ENCODE measurements around the gene EDN3.

The EDN3 gene, protein sequence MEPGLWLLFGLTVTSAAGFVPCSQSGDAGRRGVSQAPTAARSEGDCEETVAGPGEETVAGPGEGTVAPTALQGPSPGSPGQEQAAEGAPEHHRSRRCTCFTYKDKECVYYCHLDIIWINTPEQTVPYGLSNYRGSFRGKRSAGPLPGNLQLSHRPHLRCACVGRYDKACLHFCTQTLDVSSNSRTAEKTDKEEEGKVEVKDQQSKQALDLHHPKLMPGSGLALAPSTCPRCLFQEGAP

GRCh38 chr20:59300333-59301081, at the start of gene EDN3:
Gene EDN3, plus strand, starts transcription at chr20:59300611. Its CDS starts 202 bp downstream, at chr20:59300813.
- DNase-seq (ENCODE audit: low read depth) = no peak
- H3K4me3 ChIP-seq (replicated peaks; ENCODE audit: low read depth, low read length) = no peak within 1 kb of the TSS
- no peak for TF ChIP-seq CTCF (IDR thresholded peaks at IDR 0.05; ENCODE audit: low read length, missing control alignments)

DNA sequence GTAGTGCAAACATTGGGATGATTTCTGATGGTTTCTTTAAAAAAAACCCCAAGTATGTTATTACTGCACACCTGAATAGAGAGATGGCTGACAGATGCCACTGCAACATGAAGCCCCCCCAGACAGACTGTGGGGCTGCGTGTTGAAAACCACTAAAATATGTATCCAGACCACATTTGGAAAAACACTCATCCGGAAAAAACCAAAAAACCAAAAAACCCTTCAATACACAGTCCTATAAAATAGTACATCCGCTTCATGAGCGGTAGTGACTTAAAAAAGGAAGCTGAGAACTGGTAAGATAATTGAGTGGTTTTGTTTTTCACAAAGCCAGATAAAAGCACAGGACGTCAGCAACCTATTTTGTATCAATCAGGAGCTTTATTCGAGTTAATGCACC, 47.1 kb upstream of the EDN3 start:
- no peak for DNase-seq (ENCODE audit: low read depth)
- no peak overlapping the region for H3K4me3 ChIP-seq (replicated peaks; ENCODE audit: low read depth, low read length)
- no peak for TF ChIP-seq CTCF (IDR thresholded peaks at IDR 0.05; ENCODE audit: low read length, missing control alignments)

GRCh38 chr20:59253779-59254319, 46.6 kb upstream of the EDN3 start:
- no peak for TF ChIP-seq CTCF (IDR thresholded peaks at IDR 0.05; ENCODE audit: low read length, missing control alignments)
- no peak overlapping the region for H3K4me3 ChIP-seq (replicated peaks; ENCODE audit: low read depth, low read length)
- DNase-seq (ENCODE audit: low read depth) = no peak

DNA sequence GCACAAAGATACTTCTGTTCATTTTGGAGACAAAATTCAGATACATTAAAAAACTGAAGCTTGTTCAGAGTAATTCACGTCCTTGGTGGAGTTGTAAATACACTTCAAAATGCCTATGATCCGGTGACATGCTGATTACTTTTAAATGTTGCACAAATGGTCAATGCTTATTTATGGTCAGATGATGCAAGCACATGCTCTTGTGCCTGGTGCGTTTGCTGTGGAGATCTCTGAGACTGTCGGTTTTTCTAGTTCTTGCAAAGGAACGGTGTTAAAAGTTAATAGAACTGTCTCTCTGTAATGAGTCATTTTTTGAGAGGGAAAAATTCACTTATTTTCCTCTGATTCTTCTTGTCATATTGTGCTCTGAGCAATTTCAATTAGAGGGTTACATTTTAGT, 45.2 kb upstream of the EDN3 start:
- TF ChIP-seq CTCF (IDR thresholded peaks at IDR 0.05; ENCODE audit: low read length, missing control alignments) = no peak
- DNase-seq (ENCODE audit: low read depth) = no peak
- no peak overlapping the region for H3K4me3 ChIP-seq (replicated peaks; ENCODE audit: low read depth, low read length)

- DNase-seq (ENCODE audit: low read depth) = no peak
- H3K4me3 ChIP-seq (replicated peaks; ENCODE audit: low read depth, low read length) = no peak overlapping the region
- no peak for TF ChIP-seq CTCF (IDR thresholded peaks at IDR 0.05; ENCODE audit: low read length, missing control alignments)
These were observed 42.2 kb upstream of the EDN3 start for GRCh38 chr20:59258221-59258621.

DNA sequence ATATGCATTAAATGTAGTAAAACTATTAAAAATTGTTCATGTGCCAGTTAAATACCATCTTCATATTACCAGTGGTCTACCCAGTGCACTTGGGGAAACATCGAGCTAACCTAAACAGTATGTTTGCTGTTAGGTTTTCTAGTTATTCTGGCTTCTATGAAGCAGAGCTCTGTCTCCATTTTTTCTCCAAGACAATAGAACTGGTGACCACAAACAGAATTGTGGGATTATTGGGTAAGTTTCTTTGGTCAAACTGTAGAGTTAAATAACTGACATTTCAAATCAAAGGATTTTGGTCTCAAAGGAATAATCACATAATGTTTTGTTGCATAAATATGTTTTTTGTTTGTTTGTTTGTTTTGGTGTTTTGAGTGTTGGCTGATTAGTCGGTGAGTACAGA, 40.5 kb upstream of the EDN3 start:
- DNase-seq (ENCODE audit: low read depth) = no peak
- no peak overlapping the region for H3K4me3 ChIP-seq (replicated peaks; ENCODE audit: low read depth, low read length)
- no peak for TF ChIP-seq CTCF (IDR thresholded peaks at IDR 0.05; ENCODE audit: low read length, missing control alignments)
